Mammary epithelial cell (primary cell): ENCODE data around the gene MYL3.

Experiments
- CTCF ChIP-seq, 2 donors: IDR thresholded peaks in 1 of 2; conservative IDR thresholded peaks in 1 of 2; 2 replicates each; pipeline ENCODE4 v1.5.1; 2011 to 2012; ENCODE audit warnings: inconsistent platforms in 2 of 2, low read length in 2 of 2, mild to moderate bottlenecking in 2 of 2, control low read depth in 1 of 2, low read depth in 1 of 2; ENCODE audit not compliant: insufficient read depth in 1 of 2; ENCODE audit errors: extremely low read depth in 1 of 2
- EZH2 ChIP-seq: IDR thresholded peaks from 2 replicates; pipeline ENCODE4 v1.6.1; 2012; ENCODE audit warnings: low read length, inconsistent platforms, borderline replicate concordance

- TF ChIP-seq CTCF (conservative IDR thresholded peaks at IDR 0.05 in 1 of 2, IDR thresholded peaks at IDR 0.05 in 1 of 2; ENCODE audit: extremely low read depth in 1 of 2, insufficient read depth in 1 of 2, low read depth in 1 of 2, low read length in 2 of 2) (no peak), EZH2 (no peak)
Measured at GRCh38 chr3:46849045-46849631, 14.1 kb downstream of the MYL3 start.
